Muscle of arm (tissue), 12 donors: ENCODE measurements around the gene LTB4R2. TPM values are rescaled to one million over a fixed set of nuclear protein-coding genes. Genes with fewer than 3 reads are reported as not detected.

Experiments
- DNase-seq: peaks from one replicate; pipeline ENCODE4 v3.0.0-alpha.2; 2013
- polyA plus RNA-seq, 12 donors: library from polyadenylated mRNA; unstranded; fragments of 120-200 nt; gene quantifications; one replicate each; pipeline ENCODE4 v1.2.1, GENCODE V29; 2013; ENCODE audit not compliant: insufficient read length in 12 of 12

LTB4R2 gene
- polyA plus RNA-seq, 12 donors: 1.6 to 7.2 (median 2.7) TPM; not detected in 1

GRCh38 chr14:24297190-24297964 lies 12.6 kb upstream of the LTB4R2 start:
- DNase-seq: no peak

- no peak for DNase-seq
Measured at GRCh38 chr14:24298892-24299254, 11.1 kb upstream of the LTB4R2 start.

- DNase-seq: peak; percentile 93
Measured at GRCh38 chr14:24299255-24300191, 10.4 kb upstream of the LTB4R2 start, which contains the start of the genes DHRS1 and NOP9. DHRS1 (minus strand) TSS chr14:24299780; CDS start chr14:24299106, 674 bp downstream. NOP9 (plus strand) TSS chr14:24299850; CDS start chr14:24299955, 105 bp downstream.

GRCh38 chr14:24300326-24300980 lies 9.5 kb upstream of the LTB4R2 start:
- no peak for DNase-seq

GRCh38 chr14:24304019-24304387 lies 5.9 kb upstream of the LTB4R2 start:
- DNase-seq: no peak

GRCh38 chr14:24307156-24307574 lies 2.8 kb upstream of the LTB4R2 start:
- no peak for DNase-seq

GRCh38 chr14:24307575-24308341 lies 2.2 kb upstream of the LTB4R2 start, which contains the start of gene CIDEB:
CIDEB (minus strand) TSS chr14:24307977; CDS start chr14:24307858, 119 bp downstream.
- no peak for DNase-seq

GRCh38 chr14:24308342-24309124 lies 1.4 kb upstream of the LTB4R2 start:
- DNase-seq: no peak

- no peak for DNase-seq
Measured at GRCh38 chr14:24310265-24310645, 315 bp downstream of the LTB4R2 start.

- peak; percentile 54 for DNase-seq
Measured at GRCh38 chr14:24310646-24311604, 985 bp downstream of the LTB4R2 start, which contains the start of gene LTB4R. LTB4R (plus strand) TSS chr14:24311502; CDS start chr14:24315652, 4,150 bp downstream.

- no peak for DNase-seq
Measured at GRCh38 chr14:24311837-24312615, 2.1 kb downstream of the LTB4R2 start.

- DNase-seq: no peak
Measured at GRCh38 chr14:24312736-24313507, 3.0 kb downstream of the LTB4R2 start.

- no peak for DNase-seq
Measured at GRCh38 chr14:24313913-24314312, 4.0 kb downstream of the LTB4R2 start.

GRCh38 chr14:24314377-24315193 lies 4.6 kb downstream of the LTB4R2 start:
- no peak for DNase-seq

- no peak for DNase-seq
Measured at GRCh38 chr14:24315243-24315806, 5.4 kb downstream of the LTB4R2 start.
